HepG2 (cell line): Measurements from ENCODE around the gene C9. TPM values are rescaled to one million over a fixed set of nuclear protein-coding genes. Genes with fewer than 3 reads are reported as not detected.

ENCODE experiments used
- ATAD3A ChIP-seq: sonication (generic); formaldehyde crosslinking; IDR thresholded peaks from 2 replicates; pipeline ENCODE4 v1.4.0; 2020; ENCODE audit warnings: missing genetic modification reagents
- EP300 ChIP-seq, 3 experiments: sonication (generic) in 1 of 3; formaldehyde crosslinking in 1 of 3; IDR thresholded peaks; 2 replicates each; pipeline versions ENCODE4 v1.5.1 to v1.6.1; 2011 to 2020; ENCODE audit warnings: low read depth in 2 of 3, low read length in 2 of 3, borderline replicate concordance in 1 of 3, improper control_type of control experiment in 1 of 3, mild to moderate bottlenecking in 1 of 3, missing genetic modification reagents in 1 of 3, moderate library complexity in 1 of 3
- FOSL2 ChIP-seq: sonication (generic); formaldehyde crosslinking; IDR thresholded peaks from 2 replicates; pipeline ENCODE4 v1.4.0; 2020; ENCODE audit warnings: missing genetic modification reagents
- GFI1 ChIP-seq: sonication (generic); formaldehyde crosslinking; IDR thresholded peaks from 2 replicates; pipeline ENCODE4 v1.5.0; 2020; ENCODE audit warnings: missing genetic modification reagents, mild to moderate bottlenecking, borderline replicate concordance
- HDAC1 ChIP-seq: sonication (generic); formaldehyde crosslinking; IDR thresholded peaks from 2 replicates; pipeline ENCODE4 v1.5.1; 2020; ENCODE audit warnings: mild to moderate bottlenecking, missing genetic modification reagents
- KDM6A ChIP-seq: IDR thresholded peaks from 2 replicates; pipeline ENCODE4 v1.6.1; 2016; ENCODE audit warnings: low read depth
- MYNN ChIP-seq: sonication (generic); formaldehyde crosslinking; IDR thresholded peaks from 2 replicates; pipeline ENCODE4 v1.4.0; 2020; ENCODE audit warnings: mild to moderate bottlenecking, low read depth, missing genetic modification reagents
- POGZ ChIP-seq: sonication (generic); formaldehyde crosslinking; IDR thresholded peaks from 2 replicates; pipeline ENCODE4 v1.4.0; 2020; ENCODE audit warnings: mild to moderate bottlenecking, missing genetic modification reagents
- TEAD3 ChIP-seq: optimal IDR thresholded peaks from 2 replicates; pipeline ENCODE3; 2016; ENCODE audit warnings: borderline replicate concordance
- XBP1 ChIP-seq: sonication (generic); formaldehyde crosslinking; IDR thresholded peaks from 2 replicates; pipeline ENCODE4 v1.5.0; 2020; ENCODE audit warnings: missing genetic modification reagents
- ZFY ChIP-seq: sonication (generic); formaldehyde crosslinking; IDR thresholded peaks from 2 replicates; pipeline ENCODE4 v1.4.0; 2020; ENCODE audit warnings: missing genetic modification reagents
- ZMYM3 ChIP-seq: sonication (generic); formaldehyde crosslinking; IDR thresholded peaks from 2 replicates; pipeline ENCODE4 v1.5.1; 2020; ENCODE audit warnings: mild to moderate bottlenecking, missing genetic modification reagents
- ZNF232 ChIP-seq: sonication (generic); formaldehyde crosslinking; IDR thresholded peaks from 2 replicates; pipeline ENCODE4 v1.4.0; 2020; ENCODE audit warnings: missing genetic modification reagents, borderline replicate concordance
- ZNF24 ChIP-seq: fragments of 450-650 bp; IDR thresholded peaks from 2 replicates; pipeline ENCODE4 v1.6.1; 2017; ENCODE audit warnings: antibody characterized with exemption, mild to moderate bottlenecking
- ZNF3 ChIP-seq: IDR thresholded peaks from 2 replicates; pipeline ENCODE4 v1.7.0; 2017; ENCODE audit warnings: inconsistent platforms
- ZNF552 ChIP-seq: sonication (generic); formaldehyde crosslinking; IDR thresholded peaks from 2 replicates; pipeline ENCODE4 v1.9.0; 2022; ENCODE audit warnings: missing genetic modification reagents, mild to moderate bottlenecking, borderline replicate concordance
- ZNF563 ChIP-seq: sonication (generic); formaldehyde crosslinking; IDR thresholded peaks from 2 replicates; pipeline ENCODE4 v1.8.0; 2022; ENCODE audit warnings: mild to moderate bottlenecking, moderate library complexity, missing genetic modification reagents
- ZNF768 ChIP-seq: sonication (generic); formaldehyde crosslinking; IDR thresholded peaks from 2 replicates; pipeline ENCODE4 v1.4.0; 2020; ENCODE audit warnings: missing genetic modification reagents
- ZNF782 ChIP-seq: sonication (generic); formaldehyde crosslinking; IDR thresholded peaks from 2 replicates; pipeline ENCODE4 v1.4.0; 2020; ENCODE audit warnings: missing genetic modification reagents, mild to moderate bottlenecking, borderline replicate concordance
- ZSCAN12 ChIP-seq: sonication (generic); formaldehyde crosslinking; IDR thresholded peaks from 2 replicates; pipeline ENCODE4 v1.9.0; 2021; ENCODE audit warnings: mild to moderate bottlenecking, missing genetic modification reagents
- ZSCAN9 ChIP-seq: IDR thresholded peaks from 2 replicates; pipeline ENCODE4 v1.6.1; 2016; ENCODE audit warnings: borderline replicate concordance
- ZZZ3 ChIP-seq: sonication (generic); formaldehyde crosslinking; IDR thresholded peaks from 2 replicates; pipeline ENCODE4 v1.4.0; 2020; ENCODE audit warnings: missing genetic modification reagents, mild to moderate bottlenecking, borderline replicate concordance
- polyA plus RNA-seq, 8 experiments: library from polyadenylated mRNA; depleted of rRNA in 3 of 8; stranded (reverse) in 7 of 8; unstranded in 1 of 8; fragments of >200 nt; fragmentation: Illumina TruSeq in 4 of 8; extraction: Trizol in 4 of 8; gene quantifications; 2 replicates each; pipeline versions ENCODE4 v1.2.1 to v1.2.3, GENCODE V29; 2011 to 2016; ENCODE audit warnings: low read depth in 4 of 8, missing spikeins in 1 of 8, mixed read lengths in 1 of 8; ENCODE audit not compliant: insufficient read depth in 1 of 8
- total RNA-seq, 5 experiments: library from RNA; depleted of rRNA; stranded (reverse); fragments of >200 nt; fragmentation: Illumina TruSeq; extraction: Trizol; gene quantifications; 2 replicates each; pipeline ENCODE4 v1.2.3, GENCODE V29; 2016; ENCODE audit warnings: low read depth in 1 of 5
- TF ChIP-seq, protein P1 (sequence below): sonication (generic); formaldehyde crosslinking; IDR thresholded peaks from 2 replicates; pipeline ENCODE4 v1.4.0; 2020; ENCODE audit warnings: missing genetic modification reagents, mild to moderate bottlenecking, borderline replicate concordance
- TF ChIP-seq, protein P2 (sequence below): IDR thresholded peaks from 2 replicates; pipeline ENCODE4 v1.6.1; 2016; ENCODE audit warnings: low read depth
- TF ChIP-seq, protein P3 (sequence below): IDR thresholded peaks from 2 replicates; pipeline ENCODE4 v1.6.1; 2012; ENCODE audit warnings: inconsistent platforms
- TF ChIP-seq, protein P4 (sequence below): sonication (generic); formaldehyde crosslinking; IDR thresholded peaks from 2 replicates; pipeline ENCODE4 v1.8.0; 2022; ENCODE audit warnings: missing genetic modification reagents, mild to moderate bottlenecking, inconsistent platforms, borderline replicate concordance
- TF ChIP-seq, protein P5 (sequence below): sonication (generic); formaldehyde crosslinking; IDR thresholded peaks from 2 replicates; pipeline ENCODE4 v1.4.0; 2020; ENCODE audit warnings: missing genetic modification reagents

C9 gene
- total and polyA plus RNA-seq, 2 of the 13 experiments (the other 11 are each of a cell fraction or from before 2014, with no cell fraction given): not detected

DNA sequence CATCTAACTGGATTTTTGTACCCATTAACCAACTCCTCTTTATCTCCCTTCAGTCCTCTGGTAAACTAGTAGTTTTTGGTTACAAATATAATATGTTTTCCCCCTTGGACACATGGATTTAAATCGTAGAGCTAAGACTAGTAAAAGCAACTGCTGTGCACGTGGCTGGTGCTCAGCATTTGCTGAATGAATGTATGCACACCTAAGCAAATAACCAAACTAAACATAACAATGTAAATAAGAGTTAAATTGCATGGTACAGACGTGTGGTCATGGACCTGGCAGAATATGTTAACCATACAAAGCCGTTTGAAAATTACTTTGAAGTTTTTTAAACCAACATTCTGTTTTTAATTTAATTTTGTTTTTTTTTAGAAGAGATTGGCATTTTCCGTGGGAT lies 79.7 kb downstream of the C9 start (continued):
- TF ChIP-seq ZNF24 (no peak), ZNF3 (CRISPR knock-in tag) (peak; percentile 87), POGZ (CRISPR knock-in tag) (no peak), ZFY (CRISPR knock-in tag) (no peak), ZNF232 (CRISPR knock-in tag) (no peak), ATAD3A (CRISPR knock-in tag) (no peak), ZNF563 (CRISPR knock-in tag) (no peak), ZNF552 (CRISPR knock-in tag) (no peak), ZSCAN9 (CRISPR knock-in tag) (peak; percentile 74; the same call in 1 of the 2 replicates), HDAC1 (no peak), ZZZ3 (CRISPR knock-in tag) (no peak), XBP1 (CRISPR knock-in tag) (no peak), FOSL2 (CRISPR knock-in tag) (peak; percentile 47; the same call in 1 of the 2 replicates), GFI1 (CRISPR knock-in tag) (no peak), KDM6A (CRISPR knock-in tag) (peak; percentile 44; the same call in 1 of the 2 replicates), ZNF768 (no peak), ZSCAN12 (CRISPR knock-in tag) (no peak), ZNF782 (CRISPR knock-in tag) (no peak), ZMYM3 (no peak), EP300 (IDR thresholded peaks at IDR 0.05; ENCODE audit: low read depth in 2 of 2, low read length in 2 of 2) (peak in 1 of 2 experiments; percentile 75; a peak in 2 of 4 replicates), EP300 (CRISPR knock-in tag; IDR thresholded peaks at IDR 0.05; ENCODE audit: borderline replicate concordance) (peak; percentile 15; the same call in 1 of the 2 replicates), TEAD3 (CRISPR knock-in tag) (peak; percentile 53), MYNN (no peak)
- TF ChIP-seq, protein P1, sequence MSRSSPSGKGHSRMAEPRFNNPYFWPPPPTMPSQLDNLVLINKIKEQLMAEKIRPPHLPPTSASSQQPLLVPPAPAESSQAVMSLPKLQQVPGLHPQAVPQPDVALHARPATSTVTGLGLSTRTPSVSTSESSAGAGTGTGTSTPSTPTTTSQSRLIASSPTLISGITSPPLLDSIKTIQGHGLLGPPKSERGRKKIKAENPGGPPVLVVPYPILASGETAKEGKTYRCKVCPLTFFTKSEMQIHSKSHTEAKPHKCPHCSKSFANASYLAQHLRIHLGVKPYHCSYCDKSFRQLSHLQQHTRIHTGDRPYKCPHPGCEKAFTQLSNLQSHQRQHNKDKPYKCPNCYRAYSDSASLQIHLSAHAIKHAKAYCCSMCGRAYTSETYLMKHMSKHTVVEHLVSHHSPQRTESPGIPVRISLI (CRISPR knock-in tag): no peak
- TF ChIP-seq, protein P2, sequence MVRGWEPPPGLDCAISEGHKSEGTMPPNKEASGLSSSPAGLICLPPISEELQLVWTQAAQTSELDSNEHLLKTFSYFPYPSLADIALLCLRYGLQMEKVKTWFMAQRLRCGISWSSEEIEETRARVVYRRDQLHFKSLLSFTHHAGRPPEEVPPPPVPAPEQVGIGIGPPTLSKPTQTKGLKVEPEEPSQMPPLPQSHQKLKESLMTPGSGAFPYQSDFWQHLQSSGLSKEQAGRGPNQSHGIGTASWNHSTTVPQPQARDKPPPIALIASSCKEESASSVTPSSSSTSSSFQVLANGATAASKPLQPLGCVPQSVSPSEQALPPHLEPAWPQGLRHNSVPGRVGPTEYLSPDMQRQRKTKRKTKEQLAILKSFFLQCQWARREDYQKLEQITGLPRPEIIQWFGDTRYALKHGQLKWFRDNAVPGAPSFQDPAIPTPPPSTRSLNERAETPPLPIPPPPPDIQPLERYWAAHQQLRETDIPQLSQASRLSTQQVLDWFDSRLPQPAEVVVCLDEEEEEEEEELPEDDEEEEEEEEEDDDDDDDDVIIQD (CRISPR knock-in tag): no peak
- TF ChIP-seq, protein P3, sequence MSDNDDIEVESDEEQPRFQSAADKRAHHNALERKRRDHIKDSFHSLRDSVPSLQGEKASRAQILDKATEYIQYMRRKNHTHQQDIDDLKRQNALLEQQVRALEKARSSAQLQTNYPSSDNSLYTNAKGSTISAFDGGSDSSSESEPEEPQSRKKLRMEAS: peak; percentile 62
- TF ChIP-seq, protein P4, sequence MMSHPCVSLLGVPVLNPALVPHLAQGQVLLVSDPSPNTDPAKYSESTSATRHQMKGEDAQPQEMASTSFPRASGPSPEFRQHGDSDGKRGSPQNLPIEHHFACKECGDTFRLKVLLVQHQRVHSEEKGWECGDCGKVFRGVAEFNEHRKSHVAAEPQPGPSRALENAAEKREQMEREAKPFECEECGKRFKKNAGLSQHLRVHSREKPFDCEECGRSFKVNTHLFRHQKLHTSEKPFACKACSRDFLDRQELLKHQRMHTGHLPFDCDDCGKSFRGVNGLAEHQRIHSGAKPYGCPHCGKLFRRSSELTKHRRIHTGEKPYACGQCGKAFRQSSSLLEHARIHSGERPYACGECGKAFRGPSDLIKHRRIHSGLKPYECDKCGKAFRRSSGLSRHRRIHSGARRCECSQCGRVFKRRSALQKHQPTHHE (CRISPR knock-in tag): no peak
- TF ChIP-seq, protein P5, sequence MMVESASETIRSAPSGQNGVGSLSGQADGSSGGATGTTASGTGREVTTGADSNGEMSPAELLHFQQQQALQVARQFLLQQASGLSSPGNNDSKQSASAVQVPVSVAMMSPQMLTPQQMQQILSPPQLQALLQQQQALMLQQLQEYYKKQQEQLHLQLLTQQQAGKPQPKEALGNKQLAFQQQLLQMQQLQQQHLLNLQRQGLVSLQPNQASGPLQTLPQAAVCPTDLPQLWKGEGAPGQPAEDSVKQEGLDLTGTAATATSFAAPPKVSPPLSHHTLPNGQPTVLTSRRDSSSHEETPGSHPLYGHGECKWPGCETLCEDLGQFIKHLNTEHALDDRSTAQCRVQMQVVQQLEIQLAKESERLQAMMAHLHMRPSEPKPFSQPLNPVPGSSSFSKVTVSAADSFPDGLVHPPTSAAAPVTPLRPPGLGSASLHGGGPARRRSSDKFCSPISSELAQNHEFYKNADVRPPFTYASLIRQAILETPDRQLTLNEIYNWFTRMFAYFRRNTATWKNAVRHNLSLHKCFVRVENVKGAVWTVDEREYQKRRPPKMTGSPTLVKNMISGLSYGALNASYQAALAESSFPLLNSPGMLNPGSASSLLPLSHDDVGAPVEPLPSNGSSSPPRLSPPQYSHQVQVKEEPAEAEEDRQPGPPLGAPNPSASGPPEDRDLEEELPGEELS (CRISPR knock-in tag): no peak
